Testis (tissue), 3 donors: ENCODE results near the gene DUSP18. TPM values are rescaled to one million over a fixed set of nuclear protein-coding genes. Genes with fewer than 3 reads are reported as not detected.

Experiments used
- DNase-seq: peaks from one replicate; pipeline ENCODE4 v3.0.0-alpha.2; 2019
- H3K27ac ChIP-seq, 2 donors: fragments of 200-600 bp; sonication (generic); one replicate each; pipeline ENCODE4 v1.5.1; 2019
- H3K27me3 ChIP-seq: fragments of 200-600 bp; sonication (generic); one replicate; pipeline ENCODE4 v1.5.1; 2019
- H3K36me3 ChIP-seq: fragments of 200-600 bp; sonication (generic); one replicate; pipeline ENCODE4 v1.5.1; 2017; ENCODE audit warnings: low read depth; ENCODE audit errors: missing control alignments
- H3K4me1 ChIP-seq: fragments of 200-600 bp; sonication (generic); one replicate; pipeline ENCODE4 v1.5.1; 2019
- H3K4me3 ChIP-seq, 2 donors: fragments of 200-600 bp; sonication (generic); one replicate each; pipeline ENCODE4 v1.5.1; 2017 to 2019
- H3K9me3 ChIP-seq: fragments of 200-600 bp; sonication (generic); one replicate; pipeline ENCODE4 v1.5.1; 2017
- CTCF ChIP-seq, 3 experiments: fragments of 450-650 bp in 2 of 3; fragments of 200-600 bp in 1 of 3; sonication (generic) in 1 of 3; IDR thresholded peaks; one replicate each; pipeline ENCODE4 v1.5.1; 2016 to 2019; ENCODE audit warnings: antibody characterized with exemption in 3 of 3, mild to moderate bottlenecking in 2 of 3, moderate library complexity in 1 of 3
- POLR2A ChIP-seq: fragments of 450-650 bp; IDR thresholded peaks from one replicate; pipeline ENCODE4 v1.6.1; 2017; ENCODE audit warnings: antibody characterized with exemption, mild to moderate bottlenecking, moderate library complexity
- WGBS, 2 donors: methylation state at CpG; one replicate each; pipeline ENCODE4 v1.1.5; 2018; 5-methylcytosine and 5-hydroxymethylcytosine counted together
- intact Hi-C: fragments of 100-400 bp; cut with DNase I; formaldehyde crosslinking; loops from one replicate; pipeline ENCODE4 v1.15.1; 2023; ENCODE audit warnings: low total_unique reads
- polyA plus RNA-seq: library from polyadenylated mRNA; stranded (reverse); fragments of 350-450 nt; fragmentation: Illumina TruSeq; extraction: RNeasy Lipid Tissue Mini Kit (QIAGEN cat#74804); gene quantifications from one replicate; pipeline ENCODE4 v1.2.3, GENCODE V29; 2014; ENCODE audit warnings: low read depth, low replicate concordance; ENCODE audit not compliant: insufficient read depth
- total RNA-seq, 2 donors: library from RNA; depleted of rRNA; stranded (reverse); fragments of >200 nt; gene quantifications; one replicate each; pipeline ENCODE4 v1.2.3, GENCODE V29; 2016

DUSP18 gene
- total and polyA plus RNA-seq, 3 donors from 2014 or later, result 29.2 to 53.9 (median 42.4) TPM

DNA sequence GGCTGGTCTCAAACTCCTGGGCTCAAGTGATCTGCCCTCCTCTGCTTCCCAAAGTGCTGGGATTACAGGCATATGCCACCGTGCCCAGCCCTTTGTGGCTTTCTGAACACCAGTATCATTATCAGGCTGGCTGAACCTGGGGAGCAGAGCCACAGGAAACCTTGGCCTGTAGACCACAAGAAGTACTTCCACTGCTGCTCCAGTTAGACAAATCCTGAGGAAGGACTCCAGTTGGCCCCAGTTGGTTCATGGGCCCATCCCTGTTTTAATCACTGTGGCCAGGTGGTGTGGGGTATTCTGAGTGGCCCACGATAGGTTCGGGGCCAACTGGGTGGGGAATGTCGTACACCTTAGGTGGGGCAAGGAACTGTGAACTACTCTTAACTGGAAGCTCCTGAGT lies 5.5 kb upstream of the DUSP18 start:
- H3K4me1 ChIP-seq, result peaks cover 5% of the 10 kb centered on the region
- no peak for DNase-seq
- no peaks in the 10 kb centered on the region for H3K36me3 ChIP-seq
- no peaks in the 10 kb centered on the region for H3K9me3 ChIP-seq
- TF ChIP-seq CTCF (IDR thresholded peaks at IDR 0.05), result no peak
- TF ChIP-seq POLR2A, result no peak
- WGBS, 2 donors, result 86 to 92% methylated on average over 4 of the region's 4 CpGs
- intact Hi-C loops, result no loop called here
- H3K27me3 ChIP-seq, result no peaks in the 10 kb centered on the region
- H3K27ac ChIP-seq, result no peak overlapping the region
- H3K4me3 ChIP-seq, result no peak overlapping the region

DNA sequence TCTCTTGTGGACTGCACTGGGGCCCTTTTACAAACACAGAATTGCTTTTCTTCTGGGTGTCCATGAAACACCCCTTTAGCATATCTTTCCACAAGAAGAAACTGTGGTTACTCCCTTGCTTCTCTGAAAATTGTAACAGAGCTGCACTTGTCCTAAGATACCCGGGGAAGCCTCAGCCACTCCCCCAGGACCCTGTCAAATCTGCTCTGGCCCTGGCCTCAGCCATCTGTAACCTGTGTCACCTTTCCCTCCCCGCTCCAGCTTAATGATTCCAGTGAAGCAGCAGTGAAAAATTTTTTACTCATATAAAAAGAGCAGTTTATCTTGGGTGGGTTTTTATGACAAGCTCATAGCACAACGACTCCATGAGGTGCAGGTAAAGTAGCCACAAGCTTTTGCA lies 3.4 kb upstream of the DUSP18 start:
- H3K36me3 ChIP-seq, result no peaks in the 10 kb centered on the region
- WGBS, 2 donors, result 56 to 66% methylated on average over 3 of the region's 3 CpGs
- intact Hi-C loops, result no loop called here

DNA sequence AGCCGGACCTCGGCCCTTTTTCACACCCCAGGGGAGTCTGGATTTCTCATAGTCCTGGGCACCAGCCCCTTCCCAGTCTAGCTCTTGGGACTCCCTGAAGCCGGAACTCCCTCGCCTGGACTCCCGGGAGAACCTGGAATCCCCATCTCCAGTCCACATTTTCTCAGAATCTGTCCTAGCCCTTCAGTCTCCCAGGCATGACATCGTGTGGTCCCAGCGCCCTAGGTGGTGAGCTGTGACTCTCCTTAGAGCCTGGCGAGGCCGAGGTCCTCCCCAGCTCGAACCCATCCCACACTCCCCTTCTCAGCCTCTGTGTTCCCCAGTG lies 673 bp upstream of the DUSP18 start:
- Histone ChIP-seq H3K4me3 (peak overlapping the region; percentile 69 to 73), H3K27me3 (no peaks in the 10 kb centered on the region), H3K4me1 (no peaks in the 10 kb centered on the region), H3K36me3 (no peaks in the 10 kb centered on the region), H3K9me3 (no peaks in the 10 kb centered on the region), H3K27ac (peak overlapping the region; percentile 66 to 85)
- no peak for DNase-seq
- intact Hi-C loops, result no loop called here
- 30 to 43% methylated on average over 4 to 10 of the region's 10 CpGs for WGBS, 2 donors
- TF ChIP-seq POLR2A (no peak), CTCF (IDR thresholded peaks at IDR 0.05) (no peak)

More for the DNA sequence above, 3.4 kb upstream of the DUSP18 start:
- no peak overlapping the region for H3K27ac ChIP-seq
- H3K27me3 ChIP-seq, result no peaks in the 10 kb centered on the region
- peak; percentile 64 for DNase-seq
- no peaks in the 10 kb centered on the region for H3K9me3 ChIP-seq
- H3K4me3 ChIP-seq, result no peak overlapping the region
- no peak for TF ChIP-seq POLR2A
- no peak for TF ChIP-seq CTCF (IDR thresholded peaks at IDR 0.05)
- peaks cover 5% of the 10 kb centered on the region for H3K4me1 ChIP-seq

DNA sequence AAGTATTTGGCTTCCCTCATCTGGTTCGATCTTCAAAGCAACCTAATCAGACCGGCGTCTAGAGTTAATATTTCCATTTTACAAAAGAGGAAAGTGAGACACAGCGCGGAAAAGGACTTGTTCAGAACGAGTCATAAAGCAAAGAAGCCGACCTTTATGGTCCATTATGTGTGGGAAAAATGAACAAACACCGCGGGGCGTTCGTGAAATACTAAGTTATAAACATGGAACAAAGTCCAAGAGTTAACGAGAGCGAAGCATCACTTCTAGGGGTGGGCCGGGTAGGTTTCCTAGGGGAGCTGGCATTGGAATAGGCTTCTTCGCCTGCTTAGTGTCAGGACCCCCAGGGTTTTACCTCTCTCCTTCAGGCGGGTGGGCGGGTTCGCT lies 575 bp downstream of the DUSP18 start:
- peak overlapping the region; percentile 37 to 85 for H3K27ac ChIP-seq
- TF ChIP-seq POLR2A, result no peak
- no peak for TF ChIP-seq CTCF (IDR thresholded peaks at IDR 0.05)
- WGBS, 2 donors, result 1 to 2% methylated on average over 18 of the region's 18 CpGs
- no peaks in the 10 kb centered on the region for H3K4me1 ChIP-seq
- no peak for DNase-seq
- no peaks in the 10 kb centered on the region for H3K9me3 ChIP-seq
- H3K36me3 ChIP-seq, result no peaks in the 10 kb centered on the region
- H3K4me3 ChIP-seq, result peak overlapping the region; percentile 69 to 73
- no peaks in the 10 kb centered on the region for H3K27me3 ChIP-seq
- intact Hi-C loops, result no loop called here

DNA sequence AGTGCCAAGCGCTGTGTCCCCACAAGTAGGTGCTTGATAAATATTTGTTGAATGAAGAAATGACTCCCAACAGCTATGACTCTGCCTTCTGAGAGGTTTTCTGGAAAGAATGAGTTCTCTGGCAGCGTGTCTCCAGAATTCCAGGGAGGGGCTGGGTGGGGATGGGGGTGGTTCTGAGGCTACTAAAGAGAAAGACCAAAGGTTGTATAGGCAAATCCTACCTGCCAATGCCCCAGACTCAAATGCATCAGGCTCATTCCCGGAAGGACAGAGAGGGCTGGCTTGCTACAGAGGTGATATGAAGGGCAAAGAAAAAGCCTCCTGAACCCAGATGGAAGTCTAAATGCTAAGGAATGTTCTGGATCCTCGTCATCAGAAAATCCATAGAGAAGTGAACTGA lies 1.9 kb downstream of the DUSP18 start:
- intact Hi-C loops, result no loop called here
- DNase-seq, result no peak
- Histone ChIP-seq H3K9me3 (no peaks in the 10 kb centered on the region), H3K27me3 (no peaks in the 10 kb centered on the region), H3K4me3 (no peak overlapping the region), H3K36me3 (no peaks in the 10 kb centered on the region), H3K27ac (no peak overlapping the region), H3K4me1 (no peaks in the 10 kb centered on the region)
- WGBS, 2 donors, result 87 to 90% methylated on average over 4 of the region's 4 CpGs
- TF ChIP-seq CTCF (IDR thresholded peaks at IDR 0.05) (no peak), POLR2A (no peak)
